ENCODE data around the gene WSB2. TPM values are rescaled to one million over a fixed set of nuclear protein-coding genes. Genes with fewer than 3 reads are reported as not detected.
A peak's percentile ranks its signal among the peaks of the same experiment; 100 is the strongest.

The WSB2 gene
- total and polyA plus RNA-seq, 2 experiments from 2014 or later: 51.5 to 86.2 TPM

DNA sequence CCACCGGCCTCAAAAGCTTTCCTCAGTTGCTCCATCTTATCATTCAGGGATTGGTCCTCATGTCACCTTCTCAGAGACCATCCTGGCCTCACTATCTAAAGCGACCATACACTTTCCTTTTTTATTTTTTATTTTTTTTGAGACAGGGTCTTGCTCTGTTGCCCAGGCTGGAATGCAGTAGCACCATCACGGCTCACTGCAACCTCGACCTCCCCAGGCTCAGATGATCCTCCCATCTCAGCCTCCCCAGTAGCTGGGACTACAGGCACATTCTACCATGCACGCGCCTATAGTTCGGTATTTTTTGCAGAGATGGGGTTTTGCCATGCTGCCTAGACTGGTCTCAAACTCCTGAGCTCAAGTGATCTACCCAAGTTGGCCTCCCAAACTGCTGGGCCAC is 2.8 kb downstream of the WSB2 start:
- over 99% methylated on average over 7 of the region's 7 CpGs for WGBS (ENCODE audit: low lambda C conversion rate, missing lambda C conversion rate)
- Histone ChIP-seq H4K20me1 (ENCODE audit: insufficient read depth, poor library complexity, severe bottlenecking) (no peaks in the 10 kb centered on the region), H3K9me2 (replicated peaks; ENCODE audit: insufficient read depth) (no peaks in the 10 kb centered on the region), H3K36me3 (replicated peaks; ENCODE audit: insufficient read depth, low read depth) (no peaks in the 10 kb centered on the region), H3K4me3 (no peak overlapping the region), H3K79me2 (peaks cover 78% of the 10 kb centered on the region), H3K27me3 (no peaks in the 10 kb centered on the region), H3K4me2 (no peak overlapping the region), H3K27ac (no peak overlapping the region), H3K9me3 (ENCODE audit: low read depth) (no peaks in the 10 kb centered on the region), H3K4me1 (ENCODE audit: insufficient read depth) (peaks cover 36% of the 10 kb centered on the region), H2AFZ (no peak overlapping the region)
- TF ChIP-seq, protein P1, sequence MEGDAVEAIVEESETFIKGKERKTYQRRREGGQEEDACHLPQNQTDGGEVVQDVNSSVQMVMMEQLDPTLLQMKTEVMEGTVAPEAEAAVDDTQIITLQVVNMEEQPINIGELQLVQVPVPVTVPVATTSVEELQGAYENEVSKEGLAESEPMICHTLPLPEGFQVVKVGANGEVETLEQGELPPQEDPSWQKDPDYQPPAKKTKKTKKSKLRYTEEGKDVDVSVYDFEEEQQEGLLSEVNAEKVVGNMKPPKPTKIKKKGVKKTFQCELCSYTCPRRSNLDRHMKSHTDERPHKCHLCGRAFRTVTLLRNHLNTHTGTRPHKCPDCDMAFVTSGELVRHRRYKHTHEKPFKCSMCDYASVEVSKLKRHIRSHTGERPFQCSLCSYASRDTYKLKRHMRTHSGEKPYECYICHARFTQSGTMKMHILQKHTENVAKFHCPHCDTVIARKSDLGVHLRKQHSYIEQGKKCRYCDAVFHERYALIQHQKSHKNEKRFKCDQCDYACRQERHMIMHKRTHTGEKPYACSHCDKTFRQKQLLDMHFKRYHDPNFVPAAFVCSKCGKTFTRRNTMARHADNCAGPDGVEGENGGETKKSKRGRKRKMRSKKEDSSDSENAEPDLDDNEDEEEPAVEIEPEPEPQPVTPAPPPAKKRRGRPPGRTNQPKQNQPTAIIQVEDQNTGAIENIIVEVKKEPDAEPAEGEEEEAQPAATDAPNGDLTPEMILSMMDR (IDR thresholded peaks at IDR 0.05; ENCODE audit: poor library complexity): no peak
- TF ChIP-seq EZH2phosphoT487 (IDR thresholded peaks at IDR 0.05; ENCODE audit: low read depth, severe bottlenecking, unreplicated experiment): no peak
- no peak for TF ChIP-seq EZH2 (IDR thresholded peaks at IDR 0.05; ENCODE audit: borderline replicate concordance)
- no peak for DNase-seq (ENCODE audit: low spot score)

DNA sequence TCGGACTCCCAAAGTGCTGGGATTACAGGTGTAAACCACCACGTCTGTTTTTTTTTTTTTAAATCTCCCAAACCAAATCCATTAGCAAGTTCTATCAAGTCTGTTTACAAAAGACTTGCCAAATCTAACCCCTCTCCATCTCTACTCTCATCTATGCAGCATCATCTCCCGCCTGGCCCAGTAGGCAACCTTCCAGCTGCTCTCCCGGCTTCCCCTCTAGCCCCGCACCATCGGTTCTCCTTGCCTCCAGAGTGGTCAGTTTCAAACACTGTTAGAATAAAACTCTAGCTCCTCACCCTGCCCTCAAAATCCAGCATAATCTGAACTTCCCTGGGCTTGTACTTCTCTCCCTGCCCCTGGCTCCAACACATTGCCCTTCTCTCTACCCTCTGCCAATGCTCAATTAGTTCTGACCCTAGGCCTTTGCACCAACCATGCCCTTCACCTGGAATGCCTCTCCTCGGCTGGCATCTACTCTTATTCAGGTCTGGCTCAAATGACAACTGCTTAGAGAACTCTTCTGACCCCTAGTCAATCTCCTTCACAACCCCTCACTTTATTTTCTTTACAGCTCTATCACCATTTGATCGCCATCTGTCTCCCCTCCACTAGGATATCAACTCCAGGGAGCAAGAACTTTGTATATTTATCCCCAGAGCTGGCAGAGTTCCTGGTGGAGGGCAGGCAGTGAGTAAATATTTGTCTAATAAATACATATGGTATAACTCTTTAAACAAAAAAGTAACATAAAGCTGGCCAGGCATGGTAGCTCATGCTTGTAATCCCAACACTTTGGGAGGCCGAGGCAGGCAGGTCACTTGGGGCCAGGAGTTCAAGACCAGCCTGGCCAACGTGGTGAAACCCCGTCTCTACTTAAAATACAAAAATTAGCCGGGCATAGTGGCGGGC is 4.9 kb downstream of the WSB2 start:
- Histone ChIP-seq H2AFZ (no peak overlapping the region), H3K4me3 (no peak overlapping the region), H3K27me3 (no peaks in the 10 kb centered on the region), H3K9me3 (ENCODE audit: low read depth) (no peaks in the 10 kb centered on the region), H3K4me2 (no peak overlapping the region), H3K79me2 (peaks cover 78% of the 10 kb centered on the region), H3K36me3 (replicated peaks; ENCODE audit: insufficient read depth, low read depth) (no peaks in the 10 kb centered on the region), H3K9me2 (replicated peaks; ENCODE audit: insufficient read depth) (no peaks in the 10 kb centered on the region), H3K27ac (peak overlapping the region; percentile 15), H4K20me1 (ENCODE audit: insufficient read depth, poor library complexity, severe bottlenecking) (no peaks in the 10 kb centered on the region), H3K4me1 (ENCODE audit: insufficient read depth) (peaks cover 45% of the 10 kb centered on the region)
- 78% methylated on average over 13 of the region's 13 CpGs for WGBS (ENCODE audit: low lambda C conversion rate, missing lambda C conversion rate)
- TF ChIP-seq EZH2 (IDR thresholded peaks at IDR 0.05; ENCODE audit: borderline replicate concordance) (no peak), EZH2phosphoT487 (IDR thresholded peaks at IDR 0.05; ENCODE audit: low read depth, severe bottlenecking, unreplicated experiment) (no peak)
- TF ChIP-seq, protein P1 (IDR thresholded peaks at IDR 0.05; ENCODE audit: poor library complexity): no peak
- no peak for DNase-seq (ENCODE audit: low spot score)

DNA sequence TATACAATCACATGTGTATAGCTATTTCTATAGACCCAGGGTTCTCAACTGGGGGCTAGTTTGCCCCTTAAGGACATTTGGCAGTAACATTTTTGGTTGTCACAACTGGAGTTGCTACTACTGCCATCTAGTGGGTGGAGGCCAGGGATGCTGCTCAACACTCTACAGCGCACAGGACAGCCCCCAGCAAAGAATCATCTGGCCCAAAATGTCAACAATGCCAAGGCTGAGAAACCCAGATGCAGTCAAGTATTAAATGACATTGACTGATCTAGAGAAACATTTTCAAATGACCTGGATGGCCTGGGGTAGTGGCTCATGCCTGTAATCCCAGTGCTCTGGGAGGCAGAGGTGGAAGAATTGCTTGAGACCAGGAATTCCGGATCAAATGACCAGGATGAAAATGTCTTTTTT is 5.8 kb downstream of the WSB2 start:
- H3K9me2 ChIP-seq (replicated peaks; ENCODE audit: insufficient read depth): no peaks in the 10 kb centered on the region
- no peaks in the 10 kb centered on the region for H3K36me3 ChIP-seq (replicated peaks; ENCODE audit: insufficient read depth, low read depth)
- no peak overlapping the region for H3K27ac ChIP-seq
- H3K4me2 ChIP-seq: no peak overlapping the region
- WGBS (ENCODE audit: low lambda C conversion rate, missing lambda C conversion rate): 83% methylated on average over 2 of the region's 2 CpGs
- H3K4me1 ChIP-seq (ENCODE audit: insufficient read depth): peaks cover 44% of the 10 kb centered on the region
- peak; percentile 52 for DNase-seq (ENCODE audit: low spot score)
- no peaks in the 10 kb centered on the region for H3K27me3 ChIP-seq
- TF ChIP-seq, protein P1 (IDR thresholded peaks at IDR 0.05; ENCODE audit: poor library complexity): peak; percentile 49
- TF ChIP-seq EZH2 (IDR thresholded peaks at IDR 0.05; ENCODE audit: borderline replicate concordance): no peak
- H2AFZ ChIP-seq: no peak overlapping the region
- H3K9me3 ChIP-seq (ENCODE audit: low read depth): no peaks in the 10 kb centered on the region
- peaks cover 83% of the 10 kb centered on the region for H3K79me2 ChIP-seq
- no peak overlapping the region for H3K4me3 ChIP-seq
- no peaks in the 10 kb centered on the region for H4K20me1 ChIP-seq (ENCODE audit: insufficient read depth, poor library complexity, severe bottlenecking)
